HAP-1 (cell line): ENCODE data around the gene PTPRN2.
"Not testable (repeated sequence)": the region's sequence is repeated elsewhere in the genome, so short reads cannot be mapped to it uniquely, and the experiment has no call there.

ENCODE experiments used
- DNase-seq, 2 experiments: peaks; one replicate each; pipeline ENCODE4 v3.0.0-alpha.2; 2016 to 2020; ENCODE audit warnings: low spot score in 2 of 2
- H3K27me3 ChIP-seq: fragments of 250-450 bp; sonication (Bioruptor Pico); 2 replicates; pipeline ENCODE4 v1.5.1; 2020; ENCODE audit warnings: low read depth, mild to moderate bottlenecking, moderate library complexity
- H3K36me3 ChIP-seq: fragments of 250-450 bp; sonication (Bioruptor Pico); replicated peaks from 2 replicates; pipeline ENCODE4 v1.5.1; 2020; ENCODE audit warnings: mild to moderate bottlenecking
- H3K4me1 ChIP-seq: fragments of 250-450 bp; sonication (Bioruptor Pico); 2 replicates; pipeline ENCODE4 v1.5.1; 2020; ENCODE audit warnings: mild to moderate bottlenecking
- H3K4me3 ChIP-seq: fragments of 250-450 bp; sonication (Bioruptor Pico); 2 replicates; pipeline ENCODE4 v1.5.1; 2020; ENCODE audit warnings: mild to moderate bottlenecking, moderate library complexity
- H3K9me3 ChIP-seq: fragments of 250-450 bp; sonication (Bioruptor Pico); 2 replicates; pipeline ENCODE4 v1.5.1; 2020; ENCODE audit warnings: mild to moderate bottlenecking, moderate library complexity
- in situ Hi-C: fragments of 300-500 bp; cut with MboI; formaldehyde crosslinking; loops from 3 replicates; pipeline ENCODE4 v1.14.3; 2020; ENCODE audit warnings: low sequenced_read_pairs, inconsistent platforms, mixed read lengths

The PTPRN2 gene

DNA sequence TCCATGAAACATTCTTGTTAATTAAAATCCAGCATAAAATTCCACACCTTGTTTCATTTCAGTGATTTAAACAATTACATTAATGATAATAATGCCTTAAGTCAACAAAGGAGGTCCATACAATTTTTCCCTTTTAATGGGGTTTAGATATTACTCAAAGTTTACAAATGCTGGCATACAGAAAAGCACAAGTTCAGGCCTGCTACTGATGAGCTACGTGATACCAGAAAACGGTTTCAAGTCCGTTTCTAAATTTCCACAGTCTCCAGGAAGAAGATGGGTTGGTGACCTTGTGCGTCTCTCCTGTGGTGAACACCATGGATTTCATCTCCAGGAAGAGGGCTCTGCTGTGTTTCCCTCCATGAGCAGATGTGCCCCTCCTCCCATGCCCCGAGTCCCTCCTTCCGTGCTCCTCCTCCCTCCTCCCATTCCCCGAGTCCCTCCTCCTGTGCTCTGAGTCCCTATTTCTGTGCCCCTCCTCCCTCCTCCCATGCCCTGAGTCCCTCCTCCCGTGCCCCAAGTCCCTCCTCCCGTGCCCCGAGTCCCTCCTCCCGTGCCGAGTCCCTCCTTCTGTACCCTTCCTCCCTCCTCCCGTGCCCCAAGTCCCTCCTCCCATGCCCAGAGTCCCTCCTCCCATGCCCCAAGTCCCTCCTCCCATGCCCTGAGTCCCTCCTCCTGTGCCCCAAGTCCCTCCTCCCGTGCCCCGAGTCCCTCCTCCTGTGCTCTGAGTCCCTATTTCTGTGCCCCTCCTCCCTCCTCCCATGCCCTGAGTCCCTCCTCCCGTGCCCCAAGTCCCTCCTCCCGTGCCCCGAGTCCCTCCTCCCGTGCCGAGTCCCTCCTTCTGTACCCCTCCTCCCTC lies 201.9 kb downstream of the PTPRN2 start:
- H3K36me3 ChIP-seq, H3K27me3 ChIP-seq, DNase-seq, H3K4me1 ChIP-seq, in situ Hi-C loops, H3K9me3 ChIP-seq, H3K4me3 ChIP-seq: not testable (repeated sequence)

GRCh38 chr7:158384746-158385145 lies 202.9 kb downstream of the PTPRN2 start:
- in situ Hi-C loops: no loop called here

GRCh38 chr7:158383665-158384064 lies 204.0 kb downstream of the PTPRN2 start:
- no peaks in the 10 kb centered on the region for H3K9me3 ChIP-seq
- no peaks in the 10 kb centered on the region for H3K27me3 ChIP-seq
- no peak for DNase-seq
- H3K4me1 ChIP-seq: no peaks in the 10 kb centered on the region
- H3K36me3 ChIP-seq: no peaks in the 10 kb centered on the region
- in situ Hi-C loops: no loop called here
- no peak overlapping the region for H3K4me3 ChIP-seq

More at GRCh38 chr7:158384746-158385145, 202.9 kb downstream of the PTPRN2 start:
- Histone ChIP-seq H3K4me1 (no peaks in the 10 kb centered on the region), H3K36me3 (no peaks in the 10 kb centered on the region), H3K27me3 (no peaks in the 10 kb centered on the region), H3K9me3 (no peaks in the 10 kb centered on the region), H3K4me3 (no peak overlapping the region)
- DNase-seq: no peak

DNA sequence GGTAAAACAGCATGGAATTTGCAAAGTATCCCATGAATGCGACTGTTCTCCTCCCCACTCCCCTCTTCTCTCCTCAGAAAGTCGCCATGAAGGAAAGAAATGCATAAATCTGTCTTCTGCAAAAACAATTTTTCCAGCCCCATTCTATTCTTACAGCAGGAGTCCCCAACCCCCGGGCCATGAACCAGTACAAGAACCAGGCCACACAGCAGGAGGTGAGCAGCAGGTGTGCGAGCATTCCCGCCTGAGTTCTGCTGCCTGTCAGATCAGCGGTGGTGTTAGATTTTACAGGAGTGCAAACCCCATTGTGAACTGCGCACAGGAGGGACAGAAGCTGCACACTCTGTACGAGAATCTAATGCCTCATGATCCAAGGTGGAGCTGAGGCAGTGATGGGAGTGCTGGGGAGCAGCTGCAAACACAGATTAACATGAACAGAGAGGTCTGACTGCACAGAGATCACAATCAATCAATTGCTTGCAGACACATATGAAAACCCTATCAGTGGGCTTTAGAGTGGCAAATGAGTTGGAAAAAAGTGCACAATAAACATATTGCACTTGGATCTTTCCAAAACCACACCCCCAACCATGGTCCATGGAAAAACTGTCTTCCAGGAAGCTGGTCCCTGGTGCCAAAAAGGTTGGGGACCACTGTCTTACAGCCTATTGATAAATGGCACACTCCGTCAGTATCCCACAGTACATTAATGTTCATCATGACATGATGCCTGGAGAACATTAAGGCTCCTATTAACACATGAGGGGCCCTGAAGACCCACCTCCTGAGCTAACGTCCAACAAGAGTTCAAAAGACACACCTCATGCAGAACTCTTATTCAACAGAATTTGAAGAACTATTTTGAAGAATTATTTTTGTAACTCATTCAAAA lies 205.0 kb downstream of the PTPRN2 start:
- in situ Hi-C loops: no loop called here
- DNase-seq: no peak
- no peaks in the 10 kb centered on the region for H3K4me1 ChIP-seq
- no peaks in the 10 kb centered on the region for H3K9me3 ChIP-seq
- no peaks in the 10 kb centered on the region for H3K36me3 ChIP-seq
- no peak overlapping the region for H3K4me3 ChIP-seq
- no peaks in the 10 kb centered on the region for H3K27me3 ChIP-seq

- no peak overlapping the region for H3K4me3 ChIP-seq
- H3K36me3 ChIP-seq: no peaks in the 10 kb centered on the region
- no peak for DNase-seq
- H3K9me3 ChIP-seq: no peaks in the 10 kb centered on the region
- in situ Hi-C loops: no loop called here
- H3K4me1 ChIP-seq: no peaks in the 10 kb centered on the region
- no peaks in the 10 kb centered on the region for H3K27me3 ChIP-seq
Observed at GRCh38 chr7:158381956-158382355, 205.7 kb downstream of the PTPRN2 start.

GRCh38 chr7:158378978-158379377 lies 208.6 kb downstream of the PTPRN2 start:
- Histone ChIP-seq H3K27me3 (no peaks in the 10 kb centered on the region), H3K4me1 (no peaks in the 10 kb centered on the region), H3K9me3 (no peaks in the 10 kb centered on the region), H3K36me3 (no peaks in the 10 kb centered on the region), H3K4me3 (no peak overlapping the region)
- DNase-seq: no peak
- in situ Hi-C loops: no loop called here

DNA sequence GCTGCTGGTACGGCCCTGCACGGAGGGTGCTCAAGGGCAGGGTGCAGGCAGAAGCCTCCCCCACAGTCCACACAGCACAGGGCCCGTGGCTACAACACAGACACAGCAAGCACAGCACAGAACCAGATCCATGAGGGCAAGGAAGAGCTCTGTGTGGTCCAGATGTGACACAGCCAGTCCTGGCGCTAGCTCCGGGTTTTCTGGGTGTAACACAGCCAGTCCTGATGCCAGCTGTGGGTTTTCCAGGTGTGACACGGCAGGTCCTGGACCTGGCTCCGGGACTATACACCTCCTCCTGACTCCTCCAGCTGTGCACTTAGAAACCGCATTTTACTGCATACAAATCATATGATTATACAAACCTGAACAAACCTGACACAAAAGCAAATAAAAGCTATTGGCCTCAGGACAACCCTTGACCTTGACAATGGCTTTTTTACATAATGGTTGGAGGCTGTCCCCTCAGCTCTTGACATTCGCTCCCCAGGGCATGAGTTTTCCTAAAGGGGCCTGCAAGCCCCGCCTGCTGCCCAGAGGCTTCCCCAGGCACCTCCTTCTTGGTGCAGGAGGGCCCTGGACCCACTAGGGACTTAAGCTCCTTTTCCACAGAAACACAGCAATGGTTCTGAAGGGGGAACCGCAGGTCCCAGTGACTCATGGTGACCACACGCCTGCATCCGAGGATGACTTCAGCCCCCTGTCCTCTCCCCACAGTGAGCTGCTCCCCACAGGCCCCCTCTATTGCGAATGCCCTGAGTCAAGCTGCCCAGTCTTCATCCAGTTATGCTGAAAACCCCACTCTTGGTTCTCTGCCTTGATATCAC lies 209.6 kb downstream of the PTPRN2 start:
- H3K9me3 ChIP-seq: no peaks in the 10 kb centered on the region
- DNase-seq: no peak

DNA sequence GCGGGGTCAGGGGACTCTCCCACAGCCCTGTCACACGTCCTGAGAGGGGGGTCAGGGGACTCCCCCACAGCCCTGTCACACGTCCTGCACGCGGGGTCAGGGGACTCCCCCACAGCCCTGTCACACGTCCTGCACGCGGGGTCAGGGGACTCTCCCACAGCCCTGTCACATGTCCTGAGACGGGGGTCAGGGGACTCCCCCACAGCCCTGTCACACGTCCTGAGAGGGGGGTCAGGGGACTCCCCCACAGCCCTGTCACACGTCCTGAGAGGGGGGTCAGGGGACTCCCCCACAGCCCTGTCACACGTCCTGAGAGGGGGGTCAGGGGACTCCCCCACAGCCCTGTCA lies 210.8 kb downstream of the PTPRN2 start:
- DNase-seq, H3K4me1 ChIP-seq, H3K4me3 ChIP-seq, H3K36me3 ChIP-seq, in situ Hi-C loops, H3K27me3 ChIP-seq, H3K9me3 ChIP-seq: not testable (repeated sequence)

More for the DNA sequence above, 209.6 kb downstream of the PTPRN2 start:
- no peaks in the 10 kb centered on the region for H3K4me1 ChIP-seq
- H3K4me3 ChIP-seq: no peak overlapping the region
- no peaks in the 10 kb centered on the region for H3K27me3 ChIP-seq
- in situ Hi-C loops: no loop called here
- no peaks in the 10 kb centered on the region for H3K36me3 ChIP-seq

- H3K27me3 ChIP-seq, H3K4me1 ChIP-seq, DNase-seq, H3K4me3 ChIP-seq, H3K36me3 ChIP-seq, in situ Hi-C loops, H3K9me3 ChIP-seq: not testable (repeated sequence)
Observed at GRCh38 chr7:158376146-158376838, 211.3 kb downstream of the PTPRN2 start.

DNA sequence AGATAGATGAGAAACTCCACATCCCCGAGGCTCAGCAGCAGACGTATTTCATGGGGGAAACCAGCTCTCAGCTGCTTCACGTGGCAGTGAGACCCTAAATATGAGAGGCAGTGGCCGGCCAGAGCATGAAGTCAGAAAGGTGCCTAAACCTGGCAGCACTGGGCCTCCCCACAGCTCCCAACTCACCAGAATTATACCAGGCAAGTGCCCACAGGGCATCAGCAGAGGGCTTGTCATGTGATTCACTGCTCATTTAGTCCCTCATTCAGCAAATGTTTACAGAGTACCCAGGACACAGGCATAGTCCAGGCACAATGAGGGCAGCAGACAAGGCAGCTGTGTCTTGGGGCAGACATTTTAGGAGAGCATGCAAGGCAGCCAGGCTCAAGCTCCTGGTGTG lies 212.6 kb downstream of the PTPRN2 start:
- Histone ChIP-seq H3K27me3 (no peaks in the 10 kb centered on the region), H3K4me1 (no peaks in the 10 kb centered on the region), H3K9me3 (no peaks in the 10 kb centered on the region), H3K36me3 (no peaks in the 10 kb centered on the region), H3K4me3 (no peak overlapping the region)
- in situ Hi-C loops: no loop called here
- DNase-seq: no peak

- no peak for DNase-seq
- Histone ChIP-seq H3K27me3 (no peaks in the 10 kb centered on the region), H3K4me3 (no peak overlapping the region), H3K36me3 (no peaks in the 10 kb centered on the region), H3K4me1 (no peaks in the 10 kb centered on the region), H3K9me3 (no peaks in the 10 kb centered on the region)
- in situ Hi-C loops: no loop called here
Observed at GRCh38 chr7:158374586-158374985, 213.0 kb downstream of the PTPRN2 start.

- no peak for DNase-seq
- H3K36me3 ChIP-seq: no peaks in the 10 kb centered on the region
- H3K4me3 ChIP-seq: no peak overlapping the region
- H3K4me1 ChIP-seq: no peaks in the 10 kb centered on the region
- in situ Hi-C loops: no loop called here
- H3K9me3 ChIP-seq: no peaks in the 10 kb centered on the region
- no peaks in the 10 kb centered on the region for H3K27me3 ChIP-seq
Observed at GRCh38 chr7:158374146-158374545, 213.5 kb downstream of the PTPRN2 start.

GRCh38 chr7:158373476-158374133 lies 214.0 kb downstream of the PTPRN2 start:
- H3K9me3 ChIP-seq: no peaks in the 10 kb centered on the region
- no peak for DNase-seq
- no peaks in the 10 kb centered on the region for H3K4me1 ChIP-seq
- in situ Hi-C loops: no loop called here
- H3K4me3 ChIP-seq: no peak overlapping the region
- no peaks in the 10 kb centered on the region for H3K36me3 ChIP-seq
- H3K27me3 ChIP-seq: no peaks in the 10 kb centered on the region
